Ascending aorta (tissue), 2 donors: Measurements from ENCODE around the gene SLC22A17. TPM values are rescaled to one million over a fixed set of nuclear protein-coding genes. Genes with fewer than 3 reads are reported as not detected.

Experiments used
- DNase-seq, 2 donors: peaks; one replicate each; pipeline ENCODE4 v3.0.0-alpha.2; 2019; ENCODE audit warnings: low spot score in 2 of 2
- H3K27ac ChIP-seq, 2 donors: fragments of 200-600 bp; sonication (generic); one replicate each; pipeline ENCODE4 v1.5.1; 2016 to 2017; ENCODE audit warnings: mild to moderate bottlenecking in 1 of 2
- H3K27me3 ChIP-seq: fragments of 200-600 bp; sonication (generic); one replicate; pipeline ENCODE4 v1.5.1; 2017
- H3K36me3 ChIP-seq, 2 donors: fragments of 200-600 bp; sonication (generic); one replicate each; pipeline ENCODE4 v1.5.1; 2016
- H3K4me1 ChIP-seq, 2 donors: fragments of 200-600 bp; sonication (generic); one replicate each; pipeline ENCODE4 v1.5.1; 2016 to 2017; ENCODE audit warnings: mild to moderate bottlenecking in 1 of 2
- H3K4me3 ChIP-seq, 2 donors: fragments of 200-600 bp; sonication (generic); one replicate each; pipeline ENCODE4 v1.5.1; 2016 to 2017; ENCODE audit warnings: mild to moderate bottlenecking in 1 of 2
- H3K9me3 ChIP-seq, 2 donors: fragments of 200-600 bp; sonication (generic); one replicate each; pipeline ENCODE4 v1.5.1; 2016
- intact Hi-C: fragments of 100-400 bp; cut with DNase I; formaldehyde crosslinking; loops from one replicate; pipeline ENCODE4 v1.15.1; 2023
- total RNA-seq: library from RNA; depleted of rRNA; stranded (reverse); fragments of >200 nt; gene quantifications from one replicate; pipeline ENCODE4 v1.1.0, GENCODE V29; 2016
- TF ChIP-seq, protein P1 (sequence below), 3 experiments: fragments of 200-600 bp in 2 of 3; fragments of 450-650 bp in 1 of 3; sonication (generic) in 2 of 3; IDR thresholded peaks; one replicate each; pipeline ENCODE4 v1.5.1; 2016 to 2019; ENCODE audit warnings: antibody characterized with exemption in 3 of 3, mild to moderate bottlenecking in 1 of 3, moderate library complexity in 1 of 3

Gene SLC22A17
- total RNA-seq, 1 donor from 2014 or later: 89.7 TPM

GRCh38 chr14:23355871-23356435 lies 3.3 kb upstream of the SLC22A17 start:
- intact Hi-C loops: loop anchor here (1.0 kb wide), 1 partner anchor 24 kb away; no protein-coding TSS in a partner anchor
- Histone ChIP-seq H3K36me3 (peaks cover 12 to 17% of the 10 kb centered on the region in 2 donors), H3K4me1 (peaks cover 4 to 9% of the 10 kb centered on the region in 2 donors), H3K27me3 (no peaks in the 10 kb centered on the region), H3K4me3 (no peak overlapping the region), H3K27ac (no peak overlapping the region), H3K9me3 (no peaks in the 10 kb centered on the region)
- DNase-seq: peak in 1 of 2 donors; percentile 37
- TF ChIP-seq, protein P1, sequence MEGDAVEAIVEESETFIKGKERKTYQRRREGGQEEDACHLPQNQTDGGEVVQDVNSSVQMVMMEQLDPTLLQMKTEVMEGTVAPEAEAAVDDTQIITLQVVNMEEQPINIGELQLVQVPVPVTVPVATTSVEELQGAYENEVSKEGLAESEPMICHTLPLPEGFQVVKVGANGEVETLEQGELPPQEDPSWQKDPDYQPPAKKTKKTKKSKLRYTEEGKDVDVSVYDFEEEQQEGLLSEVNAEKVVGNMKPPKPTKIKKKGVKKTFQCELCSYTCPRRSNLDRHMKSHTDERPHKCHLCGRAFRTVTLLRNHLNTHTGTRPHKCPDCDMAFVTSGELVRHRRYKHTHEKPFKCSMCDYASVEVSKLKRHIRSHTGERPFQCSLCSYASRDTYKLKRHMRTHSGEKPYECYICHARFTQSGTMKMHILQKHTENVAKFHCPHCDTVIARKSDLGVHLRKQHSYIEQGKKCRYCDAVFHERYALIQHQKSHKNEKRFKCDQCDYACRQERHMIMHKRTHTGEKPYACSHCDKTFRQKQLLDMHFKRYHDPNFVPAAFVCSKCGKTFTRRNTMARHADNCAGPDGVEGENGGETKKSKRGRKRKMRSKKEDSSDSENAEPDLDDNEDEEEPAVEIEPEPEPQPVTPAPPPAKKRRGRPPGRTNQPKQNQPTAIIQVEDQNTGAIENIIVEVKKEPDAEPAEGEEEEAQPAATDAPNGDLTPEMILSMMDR (IDR thresholded peaks at IDR 0.05): no peak

DNA sequence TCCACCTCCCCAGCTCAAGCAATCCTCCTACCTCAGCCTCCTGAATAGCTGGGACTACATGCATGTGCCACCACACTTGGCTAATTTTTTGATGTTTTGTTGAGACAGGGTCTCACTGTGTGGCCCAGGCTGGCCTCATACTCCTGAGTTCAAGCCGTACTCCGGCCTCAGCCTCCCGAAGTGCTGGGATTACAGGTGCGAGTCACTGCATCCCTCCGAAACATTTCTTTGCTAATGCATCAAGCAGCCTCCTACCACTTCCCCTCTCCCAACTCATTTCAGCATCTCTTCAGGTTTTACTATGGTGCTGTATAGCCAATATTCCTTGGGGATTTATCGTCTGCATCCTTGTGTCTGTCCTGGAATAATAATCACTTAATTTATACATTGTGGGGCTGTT lies 2.3 kb upstream of the SLC22A17 start:
- intact Hi-C loops: no loop called here
- TF ChIP-seq, protein P1 (IDR thresholded peaks at IDR 0.05): no peak
- DNase-seq: peak in 1 of 2 donors; percentile 30

GRCh38 chr14:23353433-23353780 lies 720 bp upstream of the SLC22A17 start:
- H3K27ac ChIP-seq: peak overlapping the region in 1 of 2 donors; percentile 4
- peak in 1 of 2 donors; percentile 64 for DNase-seq
- H3K4me1 ChIP-seq: peaks cover 4 to 9% of the 10 kb centered on the region in 2 donors
- no peaks in the 10 kb centered on the region for H3K27me3 ChIP-seq
- H3K4me3 ChIP-seq: no peak overlapping the region
- peaks cover 0 to 11% of the 10 kb centered on the region in 2 donors for H3K36me3 ChIP-seq
- TF ChIP-seq, protein P1 (IDR thresholded peaks at IDR 0.05): no peak
- no peaks in the 10 kb centered on the region for H3K9me3 ChIP-seq
- intact Hi-C loops: loop anchor here (2.0 kb wide), 1 partner anchor 33 kb away; the partner anchor contains the start of gene PABPN1

More for the DNA sequence above, 2.3 kb upstream of the SLC22A17 start:
- no peak overlapping the region for H3K27ac ChIP-seq
- H3K4me1 ChIP-seq: peaks cover 4 to 9% of the 10 kb centered on the region in 2 donors
- H3K27me3 ChIP-seq: no peaks in the 10 kb centered on the region
- H3K4me3 ChIP-seq: no peak overlapping the region
- peaks cover 8 to 17% of the 10 kb centered on the region in 2 donors for H3K36me3 ChIP-seq
- no peaks in the 10 kb centered on the region for H3K9me3 ChIP-seq

DNA sequence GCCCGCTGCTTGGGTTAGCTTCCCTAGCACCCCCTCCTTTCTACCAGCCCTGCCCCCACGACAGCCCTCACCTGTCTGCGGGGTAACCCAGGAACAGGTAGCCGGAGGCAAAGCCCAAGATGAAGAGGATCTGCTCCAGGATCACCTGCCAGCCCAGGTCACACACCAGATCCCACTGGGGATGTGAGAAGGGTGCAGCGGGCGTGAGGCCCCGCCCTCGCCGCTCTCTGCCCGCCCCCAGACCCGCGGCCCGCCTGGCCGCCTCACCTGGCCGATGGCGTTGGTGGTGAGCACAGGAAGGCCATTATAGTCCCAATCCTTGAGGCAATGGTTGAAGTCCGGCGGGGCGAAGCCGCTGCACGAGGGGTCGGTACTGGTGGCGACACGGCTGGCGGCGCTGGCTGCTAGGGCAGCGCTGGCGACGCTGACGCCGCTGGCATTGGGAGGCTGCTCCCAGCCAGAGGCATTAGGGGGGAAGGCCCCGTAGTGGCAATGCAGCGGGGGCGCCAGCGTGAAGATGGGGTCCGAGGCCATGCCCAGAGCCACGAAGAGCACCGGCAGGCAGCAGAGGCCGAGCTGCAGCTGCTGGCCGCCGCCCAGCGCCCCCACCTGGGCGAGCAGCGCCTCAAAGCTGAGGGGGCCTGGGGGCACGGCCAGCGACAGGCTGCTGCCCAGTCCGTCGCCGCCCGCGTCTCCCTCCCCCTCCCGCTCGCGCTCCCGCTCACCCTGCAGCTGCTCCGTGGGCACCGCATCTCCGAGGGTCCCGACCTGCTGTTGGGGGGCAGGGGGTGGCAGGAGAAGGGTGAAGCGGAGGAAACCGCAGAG lies 794 bp downstream of the SLC22A17 start:
- DNase-seq: peak in 1 of 2 donors; percentile 65
- Histone ChIP-seq H3K4me3 (peak overlapping the region; percentile 69 to 81), H3K36me3 (peaks cover 4 to 5% of the 10 kb centered on the region in 2 donors), H3K9me3 (no peaks in the 10 kb centered on the region), H3K27me3 (no peaks in the 10 kb centered on the region), H3K27ac (peak overlapping the region in 1 of 2 donors; percentile 24), H3K4me1 (peaks cover 4 to 9% of the 10 kb centered on the region in 2 donors)
- intact Hi-C loops: loop anchor here (1.0 to 2.0 kb wide), 2 partner anchors 13 to 31 kb away; partner anchors contain the start of genes EFS and PABPN1
- TF ChIP-seq, protein P1 (IDR thresholded peaks at IDR 0.05): peak in 1 of 3 experiments; percentile 4

- H3K27ac ChIP-seq: no peak overlapping the region
- intact Hi-C loops: no loop called here
Observed at GRCh38 chr14:23349156-23349845, 3.4 kb downstream of the SLC22A17 start.

More at GRCh38 chr14:23349156-23349845, 3.4 kb downstream of the SLC22A17 start:
- H3K4me1 ChIP-seq: peaks cover 4 to 9% of the 10 kb centered on the region in 2 donors
- TF ChIP-seq, protein P1 (IDR thresholded peaks at IDR 0.05): no peak
- H3K4me3 ChIP-seq: no peak overlapping the region
- H3K27me3 ChIP-seq: no peaks in the 10 kb centered on the region
- H3K36me3 ChIP-seq: peaks cover 5 to 7% of the 10 kb centered on the region in 2 donors
- H3K9me3 ChIP-seq: no peaks in the 10 kb centered on the region
- DNase-seq: peak in 1 of 2 donors; percentile 44
